Measurements from ENCODE around the gene TSC22D2.

The TSC22D2 gene

GRCh38 chr3:150411976-150412375, 3.9 kb downstream of the TSC22D2 start:
- ChIA-PET POLR2A (interaction anchor here (0.9 to 1.4 kb wide), 4 partner anchors 119 to 445 kb away, joined by 3 to 6 read pairs (median 4); partner anchors contain the start of genes EIF2A and SERP1), CTCF (interaction anchor here (0.6 to 2.2 kb wide), 12 partner anchors 11 to 191 kb away, joined by 3 to 17 read pairs (median 4); no protein-coding TSS in a partner anchor)
- TF ChIP-seq CTCF (IDR thresholded peaks at IDR 0.05; ENCODE audit: insufficient read depth, low read length, missing control alignments), result no peak
- no peak for DNase-seq (ENCODE audit: low read depth, low spot score)
- H3K4me3 ChIP-seq (ENCODE audit: low read depth, low read length), result peak overlapping the region; percentile 97

DNA sequence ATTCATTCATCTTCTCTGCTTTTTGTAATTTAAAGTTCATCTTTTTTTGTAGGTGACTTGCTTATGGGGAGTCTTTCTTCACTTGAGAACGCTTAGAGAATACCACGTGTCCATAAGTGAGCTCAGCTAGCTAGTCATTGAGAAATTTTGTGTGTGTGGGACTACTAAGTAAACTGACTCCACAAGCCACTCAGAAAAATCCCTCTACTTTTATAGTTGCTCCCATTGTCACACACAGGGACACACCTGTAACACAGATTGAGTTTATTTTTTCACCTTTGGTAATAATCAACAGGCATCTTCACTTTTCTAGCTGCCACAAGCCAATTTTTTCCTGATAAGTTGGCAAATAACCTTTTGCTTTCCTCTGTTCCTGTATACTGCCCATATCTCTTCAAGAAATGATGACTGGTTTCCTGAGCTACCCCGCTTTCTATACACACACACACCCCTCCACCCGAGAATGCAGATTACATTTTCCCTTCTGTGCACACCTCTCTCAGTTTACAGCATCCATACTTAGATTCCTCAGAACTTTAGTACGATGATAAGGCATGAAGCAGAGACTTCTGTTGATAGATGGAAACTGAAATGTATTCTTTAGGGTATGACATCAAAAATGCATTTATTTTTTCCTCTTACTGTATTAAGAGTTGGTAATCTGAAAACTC, 4.6 kb downstream of the TSC22D2 start:
- no peak for TF ChIP-seq CTCF (IDR thresholded peaks at IDR 0.05; ENCODE audit: insufficient read depth, low read length, missing control alignments)
- DNase-seq (ENCODE audit: low read depth, low spot score), result no peak
- CTCF ChIA-PET, result interaction anchor here (1.1 to 2.2 kb wide), 10 partner anchors 13 to 444 kb away, joined by 3 to 17 read pairs (median 4); no protein-coding TSS in a partner anchor
- POLR2A ChIA-PET, result interaction anchor here (0.9 to 1.4 kb wide), 4 partner anchors 119 to 445 kb away, joined by 3 to 6 read pairs (median 4); partner anchors contain the start of genes EIF2A and SERP1
- H3K4me3 ChIP-seq (ENCODE audit: low read depth, low read length), result peak overlapping the region; percentile 97

DNA sequence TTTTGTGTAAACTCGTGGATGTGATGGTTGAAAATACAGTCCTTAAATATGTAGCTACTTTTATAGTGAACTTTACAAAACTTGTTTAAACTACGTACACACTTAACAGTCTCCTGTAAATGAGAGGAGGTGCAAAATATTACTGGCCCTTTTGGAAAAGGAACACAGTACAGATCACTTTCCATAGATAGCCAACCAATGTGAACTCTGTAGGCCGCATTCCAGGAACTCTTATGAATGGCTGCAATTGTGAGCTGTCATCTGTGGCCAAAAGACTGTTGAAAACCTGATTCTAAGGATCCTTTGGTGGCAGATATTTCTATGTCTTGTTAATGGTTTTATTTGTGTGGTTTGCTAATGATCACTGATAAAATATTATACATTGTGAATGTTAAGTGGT, 6.2 kb downstream of the TSC22D2 start:
- no peak for DNase-seq (ENCODE audit: low read depth, low spot score)
- POLR2A ChIA-PET, result interaction anchor here (1.1 to 1.5 kb wide), 2 partner anchors 121 to 178 kb away, joined by 5 to 7 read pairs; no protein-coding TSS in a partner anchor

GRCh38 chr3:150414959-150415358, 6.9 kb downstream of the TSC22D2 start:
- peak; percentile 16 for DNase-seq (ENCODE audit: low read depth, low spot score)
- ChIA-PET POLR2A (interaction anchor here (1.1 to 1.5 kb wide), 2 partner anchors 121 to 179 kb away, joined by 5 to 7 read pairs; no protein-coding TSS in a partner anchor), CTCF (interaction anchor here (0.7 to 2.4 kb wide), 7 partner anchors 12 to 191 kb away, joined by 3 to 15 read pairs (median 3); no protein-coding TSS in a partner anchor)
- TF ChIP-seq CTCF (IDR thresholded peaks at IDR 0.05; ENCODE audit: insufficient read depth, low read length, missing control alignments), result no peak
- peak overlapping the region; percentile 97 for H3K4me3 ChIP-seq (ENCODE audit: low read depth, low read length)

More for the DNA sequence above, 6.2 kb downstream of the TSC22D2 start:
- no peak for TF ChIP-seq CTCF (IDR thresholded peaks at IDR 0.05; ENCODE audit: insufficient read depth, low read length, missing control alignments)
- CTCF ChIA-PET, result interaction anchor here (1.2 to 2.4 kb wide), 4 partner anchors 13 to 187 kb away, joined by 3 to 15 read pairs (median 7); no protein-coding TSS in a partner anchor
- peak overlapping the region; percentile 97 for H3K4me3 ChIP-seq (ENCODE audit: low read depth, low read length)

DNA sequence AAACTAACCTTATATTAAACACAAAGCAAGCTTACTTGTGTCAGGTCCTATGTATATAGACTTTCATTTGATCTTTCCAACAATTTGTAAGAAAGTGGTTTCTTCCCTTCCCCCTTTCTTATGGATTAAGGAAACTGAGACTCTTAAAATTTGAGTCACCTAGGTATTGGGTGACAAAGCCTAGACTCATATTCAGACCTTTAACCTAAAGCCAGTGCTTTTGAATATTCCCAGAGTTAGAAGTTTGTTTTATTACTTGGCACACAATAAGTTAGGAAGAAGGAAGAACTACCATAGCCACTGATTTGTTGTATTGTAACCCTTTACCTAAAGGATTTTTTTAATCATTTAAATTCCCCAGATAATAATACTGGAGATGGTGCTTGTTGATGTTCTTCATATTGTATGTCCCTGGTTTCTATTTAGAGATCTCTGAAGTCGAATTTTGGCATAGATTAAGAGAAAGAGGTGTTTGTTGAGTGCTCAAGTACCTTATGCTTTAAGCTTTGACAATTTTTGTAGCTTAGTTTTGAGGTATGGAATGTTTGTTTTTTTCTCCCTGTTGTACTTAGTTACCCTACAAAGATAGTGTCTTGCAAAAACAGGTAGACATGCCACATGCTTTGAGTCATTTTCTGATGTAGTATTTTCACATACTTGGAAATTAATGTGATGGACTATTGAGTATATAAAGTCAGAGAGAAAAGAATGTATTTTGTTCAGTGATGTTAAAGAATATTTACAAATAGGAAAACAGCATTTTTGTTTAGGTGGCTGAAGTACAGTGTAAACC, 11.2 kb downstream of the TSC22D2 start:
- POLR2A ChIA-PET, result no interaction called here
- DNase-seq (ENCODE audit: low read depth, low spot score), result no peak
- CTCF ChIA-PET, result interaction anchor here (1.3 to 3.2 kb wide), 2 partner anchors 76 to 195 kb away, joined by 4 to 16 read pairs; no protein-coding TSS in a partner anchor

More for the DNA sequence above, 11.2 kb downstream of the TSC22D2 start:
- H3K4me3 ChIP-seq (ENCODE audit: low read depth, low read length), result no peak overlapping the region
- no peak for TF ChIP-seq CTCF (IDR thresholded peaks at IDR 0.05; ENCODE audit: insufficient read depth, low read length, missing control alignments)

Measured in AG04449 (cell line).